Measurements from ENCODE around the gene FAM120A. TPM values are rescaled to one million over a fixed set of nuclear protein-coding genes. Genes with fewer than 3 reads are reported as not detected.

Gene FAM120A
- polyA plus RNA-seq, 1 experiment = 83.7 TPM

DNA sequence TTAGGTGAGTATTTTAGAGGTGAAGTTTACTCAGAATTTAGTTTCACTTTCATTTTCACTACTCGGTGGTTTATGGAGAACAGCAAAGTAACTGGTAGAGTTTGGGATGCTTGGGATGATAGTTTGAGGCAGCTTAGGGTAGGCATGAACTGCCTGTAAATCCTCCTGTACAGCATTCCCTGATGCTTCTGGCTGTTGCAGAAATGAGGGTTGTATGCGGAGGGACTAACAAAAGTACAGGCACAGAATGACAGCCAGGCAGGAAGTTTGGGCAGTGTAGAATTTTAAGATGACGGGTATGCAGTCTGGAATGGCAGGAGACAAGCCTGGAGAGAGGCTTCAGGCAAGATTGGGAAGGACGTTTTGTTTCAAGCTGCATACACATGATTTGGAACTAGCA, 49.9 kb downstream of the FAM120A start:
- DNase-seq (ENCODE audit: low read depth, low spot score) = no peak
- POLR2A ChIA-PET = no interaction called here
- Histone ChIP-seq H3K27ac (ENCODE audit: low read depth, low read length) (no peak overlapping the region), H3K27me3 (ENCODE audit: control insufficient read depth, insufficient read depth, low read length) (no peaks in the 10 kb centered on the region), H3K4me3 (ENCODE audit: low read depth, low read length) (no peak overlapping the region), H3K9me3 (ENCODE audit: control insufficient read depth, insufficient read depth, low read length) (0 out of 2 replicates have a peak, but pooled peaks cover 2% of the 10 kb centered on the region)
- TF ChIP-seq CTCF (IDR thresholded peaks at IDR 0.05; ENCODE audit: low read depth, low read length) = no peak
- CTCF ChIA-PET = interaction anchor here (1.3 kb wide), 1 partner anchor 65 kb away, joined by 8 read pairs; no protein-coding TSS in a partner anchor

DNA sequence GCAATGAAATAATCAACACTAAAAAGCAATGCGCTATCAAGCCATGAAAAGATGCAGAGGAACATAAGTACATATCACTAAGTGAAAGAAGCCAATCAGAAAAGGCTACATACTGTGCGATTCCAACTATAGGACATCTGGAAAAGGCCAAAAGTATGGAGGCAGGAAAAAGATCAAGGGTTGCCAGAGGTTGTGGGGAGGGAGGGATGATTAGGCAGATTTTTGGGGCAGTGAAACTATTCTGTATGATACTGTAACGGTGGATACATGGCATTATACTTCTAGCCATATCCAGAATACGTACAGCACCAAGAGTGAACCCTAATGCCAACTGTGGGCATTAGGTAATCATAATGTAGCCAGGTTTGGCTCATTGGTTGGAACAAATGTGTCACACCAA, 51.9 kb downstream of the FAM120A start:
- Histone ChIP-seq H3K4me3 (ENCODE audit: low read depth, low read length) (no peak overlapping the region), H3K27ac (ENCODE audit: low read depth, low read length) (no peak overlapping the region), H3K9me3 (ENCODE audit: control insufficient read depth, insufficient read depth, low read length) (0 out of 2 replicates have a peak, but pooled peaks cover 2% of the 10 kb centered on the region), H3K27me3 (ENCODE audit: control insufficient read depth, insufficient read depth, low read length) (no peaks in the 10 kb centered on the region)
- no peak for TF ChIP-seq CTCF (IDR thresholded peaks at IDR 0.05; ENCODE audit: low read depth, low read length)
- DNase-seq (ENCODE audit: low read depth, low spot score) = no peak
- ChIA-PET POLR2A (no interaction called here), CTCF (no interaction called here)

- no peak for DNase-seq (ENCODE audit: low read depth, low spot score)
These were observed 54.2 kb downstream of the FAM120A start for GRCh38 chr9:93505541-93506132.

GRCh38 chr9:93507768-93508167, 56.3 kb downstream of the FAM120A start:
- POLR2A ChIA-PET = no interaction called here
- no peak for DNase-seq (ENCODE audit: low read depth, low spot score)
- TF ChIP-seq CTCF (IDR thresholded peaks at IDR 0.05; ENCODE audit: low read depth, low read length) = no peak
- peaks cover 2% of the 10 kb centered on the region; the same call in 1 of the 2 replicates for H3K9me3 ChIP-seq (ENCODE audit: control insufficient read depth, insufficient read depth, low read length)
- CTCF ChIA-PET = no interaction called here
- H3K27me3 ChIP-seq (ENCODE audit: control insufficient read depth, insufficient read depth, low read length) = no peaks in the 10 kb centered on the region
- H3K4me3 ChIP-seq (ENCODE audit: low read depth, low read length) = no peak overlapping the region
- no peak overlapping the region for H3K27ac ChIP-seq (ENCODE audit: low read depth, low read length)

More at GRCh38 chr9:93505541-93506132, 54.2 kb downstream of the FAM120A start:
- Histone ChIP-seq H3K4me3 (ENCODE audit: low read depth, low read length) (no peak overlapping the region), H3K9me3 (ENCODE audit: control insufficient read depth, insufficient read depth, low read length) (peaks cover 2% of the 10 kb centered on the region; the same call in 1 of the 2 replicates), H3K27ac (ENCODE audit: low read depth, low read length) (no peak overlapping the region), H3K27me3 (ENCODE audit: control insufficient read depth, insufficient read depth, low read length) (no peaks in the 10 kb centered on the region)
- POLR2A ChIA-PET = interaction anchor here (0.6 kb wide), 1 partner anchor 24 kb away, joined by 3 read pairs; no protein-coding TSS in a partner anchor
- no peak for TF ChIP-seq CTCF (IDR thresholded peaks at IDR 0.05; ENCODE audit: low read depth, low read length)
- CTCF ChIA-PET = no interaction called here

- CTCF ChIA-PET = interaction anchor here (1.2 kb wide), 1 partner anchor 58 kb away, joined by 5 read pairs; no protein-coding TSS in a partner anchor
- DNase-seq (ENCODE audit: low read depth, low spot score) = no peak
- TF ChIP-seq CTCF (IDR thresholded peaks at IDR 0.05; ENCODE audit: low read depth, low read length) = no peak
- no peak overlapping the region for H3K27ac ChIP-seq (ENCODE audit: low read depth, low read length)
- H3K27me3 ChIP-seq (ENCODE audit: control insufficient read depth, insufficient read depth, low read length) = no peaks in the 10 kb centered on the region
- POLR2A ChIA-PET = no interaction called here
- peaks cover 2% of the 10 kb centered on the region; the same call in 1 of the 2 replicates for H3K9me3 ChIP-seq (ENCODE audit: control insufficient read depth, insufficient read depth, low read length)
- H3K4me3 ChIP-seq (ENCODE audit: low read depth, low read length) = no peak overlapping the region
These were observed 56.7 kb downstream of the FAM120A start for GRCh38 chr9:93508207-93508606.

All from AG04450 (cell line).